SK-N-SH treated with all-trans-retinoic acid at 6 μM for 48 hours (cell line): ENCODE data around the gene NPC1L1.

ENCODE experiments used
- ATAC-seq: fragments of 200-7000 bp; cut with Tn5 transposase; 3 replicates; pipeline ENCODE4 v1.9.1; 2020; ENCODE audit warnings: mild to moderate bottlenecking, moderate library complexity
- ARNTL ChIP-seq: fragments of 450-650 bp; formaldehyde crosslinking; IDR thresholded peaks from 2 replicates; pipeline ENCODE4 v1.5.0; 2020; ENCODE audit warnings: low read depth, mild to moderate bottlenecking, moderate library complexity, borderline replicate concordance
- BACH2 ChIP-seq: fragments of 250-450 bp; sonication (Bioruptor Pico); IDR thresholded peaks from 2 replicates; pipeline ENCODE4 v1.9.0; 2021; ENCODE audit warnings: mild to moderate bottlenecking, borderline replicate concordance
- CREB5 ChIP-seq: fragments of 250-450 bp; sonication (Bioruptor Pico); IDR thresholded peaks from 2 replicates; pipeline ENCODE4 v1.5.1; 2020; ENCODE audit warnings: low read depth, mild to moderate bottlenecking, moderate library complexity
- CSDC2 ChIP-seq: fragments of 250-450 bp; sonication (Bioruptor Pico); IDR thresholded peaks from 2 replicates; pipeline ENCODE4 v1.5.0; 2020; ENCODE audit warnings: mild to moderate bottlenecking, moderate library complexity
- ESRRG ChIP-seq: fragments of 250-450 bp; sonication (Bioruptor Pico); IDR thresholded peaks from 2 replicates; pipeline ENCODE4 v1.6.1; 2021; ENCODE audit warnings: mild to moderate bottlenecking
- GLIS3 ChIP-seq: fragments of 250-450 bp; sonication (Bioruptor Pico); IDR thresholded peaks from 2 replicates; pipeline ENCODE4 v1.5.0; 2020; ENCODE audit warnings: mild to moderate bottlenecking, moderate library complexity
- ISL1 ChIP-seq: fragments of 250-450 bp; sonication (Bioruptor Pico); IDR thresholded peaks from 2 replicates; pipeline ENCODE4 v2.1.2; 2022; ENCODE audit warnings: mild to moderate bottlenecking, moderate library complexity
- PPARA ChIP-seq: fragments of 250-450 bp; sonication (Bioruptor Pico); IDR thresholded peaks from 2 replicates; pipeline ENCODE4 v1.5.0; 2020; ENCODE audit warnings: mild to moderate bottlenecking, borderline replicate concordance
- RARB ChIP-seq: fragments of 250-450 bp; sonication (Bioruptor Pico); IDR thresholded peaks from 2 replicates; pipeline ENCODE4 v1.8.0; 2021; ENCODE audit warnings: mild to moderate bottlenecking, moderate library complexity
- SNAI2 ChIP-seq: fragments of 250-450 bp; sonication (Bioruptor Pico); IDR thresholded peaks from 2 replicates; pipeline ENCODE4 v1.5.0; 2020; ENCODE audit warnings: mild to moderate bottlenecking, moderate library complexity
- TCF4 ChIP-seq: fragments of 250-450 bp; sonication (Bioruptor Pico); IDR thresholded peaks from 2 replicates; pipeline ENCODE4 v1.8.0; 2021; ENCODE audit warnings: mild to moderate bottlenecking, moderate library complexity, borderline replicate concordance
- ZFP3 ChIP-seq: fragments of 250-450 bp; sonication (Bioruptor Pico); IDR thresholded peaks from 2 replicates; pipeline ENCODE4 v1.5.0; 2020; ENCODE audit warnings: mild to moderate bottlenecking, moderate library complexity
- ZFP30 ChIP-seq: fragments of 450-650 bp; formaldehyde crosslinking; IDR thresholded peaks from 2 replicates; pipeline ENCODE4 v1.5.0; 2022; ENCODE audit warnings: mild to moderate bottlenecking, moderate library complexity
- ZNF565 ChIP-seq: fragments of 450-650 bp; formaldehyde crosslinking; conservative IDR thresholded peaks from 2 replicates; pipeline ENCODE4 v1.5.0; 2020; ENCODE audit warnings: low read depth, mild to moderate bottlenecking, moderate library complexity
- ZNF8 ChIP-seq: fragments of 450-650 bp; formaldehyde crosslinking; IDR thresholded peaks from 2 replicates; pipeline ENCODE4 v1.5.0; 2020; ENCODE audit warnings: mild to moderate bottlenecking, moderate library complexity
- TF ChIP-seq, protein P1 (sequence below): fragments of 250-450 bp; sonication (Bioruptor Pico); IDR thresholded peaks from 2 replicates; pipeline ENCODE4 v1.5.1; 2021; ENCODE audit warnings: mild to moderate bottlenecking, moderate library complexity
- TF ChIP-seq, protein P2 (sequence below): fragments of 250-450 bp; sonication (Bioruptor Pico); IDR thresholded peaks from 2 replicates; pipeline ENCODE4 v1.8.0; 2020; ENCODE audit warnings: mild to moderate bottlenecking, moderate library complexity, borderline replicate concordance
- TF ChIP-seq, protein P3 (sequence below): fragments of 250-450 bp; sonication (Bioruptor Pico); IDR thresholded peaks from 2 replicates; pipeline ENCODE4 v1.8.0; 2021; ENCODE audit warnings: low read depth, mild to moderate bottlenecking, moderate library complexity, borderline replicate concordance
- TF ChIP-seq, protein P4 (sequence below): fragments of 250-450 bp; sonication (Bioruptor Pico); IDR thresholded peaks from 2 replicates; pipeline ENCODE4 v1.5.0; 2020; ENCODE audit warnings: mild to moderate bottlenecking, moderate library complexity

NPC1L1 gene

GRCh38 chr7:44519546-44519945 is 21.6 kb downstream of the NPC1L1 start:
- ATAC-seq: no peak
- no peak for TF ChIP-seq CSDC2
- no peak for TF ChIP-seq ARNTL (CRISPR knock-in tag)
- TF ChIP-seq GLIS3 (CRISPR knock-in tag): no peak
- TF ChIP-seq ESRRG: no peak
- TF ChIP-seq ZNF565: no peak
- TF ChIP-seq PPARA (CRISPR knock-in tag): no peak
- no peak for TF ChIP-seq CREB5 (CRISPR knock-in tag)
- TF ChIP-seq, protein P1, sequence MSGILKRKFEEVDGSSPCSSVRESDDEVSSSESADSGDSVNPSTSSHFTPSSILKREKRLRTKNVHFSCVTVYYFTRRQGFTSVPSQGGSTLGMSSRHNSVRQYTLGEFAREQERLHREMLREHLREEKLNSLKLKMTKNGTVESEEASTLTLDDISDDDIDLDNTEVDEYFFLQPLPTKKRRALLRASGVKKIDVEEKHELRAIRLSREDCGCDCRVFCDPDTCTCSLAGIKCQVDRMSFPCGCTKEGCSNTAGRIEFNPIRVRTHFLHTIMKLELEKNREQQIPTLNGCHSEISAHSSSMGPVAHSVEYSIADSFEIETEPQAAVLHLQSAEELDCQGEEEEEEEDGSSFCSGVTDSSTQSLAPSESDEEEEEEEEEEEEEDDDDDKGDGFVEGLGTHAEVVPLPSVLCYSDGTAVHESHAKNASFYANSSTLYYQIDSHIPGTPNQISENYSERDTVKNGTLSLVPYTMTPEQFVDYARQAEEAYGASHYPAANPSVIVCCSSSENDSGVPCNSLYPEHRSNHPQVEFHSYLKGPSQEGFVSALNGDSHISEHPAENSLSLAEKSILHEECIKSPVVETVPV (CRISPR knock-in tag): no peak
- TF ChIP-seq RARB: no peak
- no peak for TF ChIP-seq ZFP3 (CRISPR knock-in tag)
- TF ChIP-seq, protein P2, sequence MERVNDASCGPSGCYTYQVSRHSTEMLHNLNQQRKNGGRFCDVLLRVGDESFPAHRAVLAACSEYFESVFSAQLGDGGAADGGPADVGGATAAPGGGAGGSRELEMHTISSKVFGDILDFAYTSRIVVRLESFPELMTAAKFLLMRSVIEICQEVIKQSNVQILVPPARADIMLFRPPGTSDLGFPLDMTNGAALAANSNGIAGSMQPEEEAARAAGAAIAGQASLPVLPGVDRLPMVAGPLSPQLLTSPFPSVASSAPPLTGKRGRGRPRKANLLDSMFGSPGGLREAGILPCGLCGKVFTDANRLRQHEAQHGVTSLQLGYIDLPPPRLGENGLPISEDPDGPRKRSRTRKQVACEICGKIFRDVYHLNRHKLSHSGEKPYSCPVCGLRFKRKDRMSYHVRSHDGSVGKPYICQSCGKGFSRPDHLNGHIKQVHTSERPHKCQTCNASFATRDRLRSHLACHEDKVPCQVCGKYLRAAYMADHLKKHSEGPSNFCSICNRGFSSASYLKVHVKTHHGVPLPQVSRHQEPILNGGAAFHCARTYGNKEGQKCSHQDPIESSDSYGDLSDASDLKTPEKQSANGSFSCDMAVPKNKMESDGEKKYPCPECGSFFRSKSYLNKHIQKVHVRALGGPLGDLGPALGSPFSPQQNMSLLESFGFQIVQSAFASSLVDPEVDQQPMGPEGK: no peak
- TF ChIP-seq, protein P3, sequence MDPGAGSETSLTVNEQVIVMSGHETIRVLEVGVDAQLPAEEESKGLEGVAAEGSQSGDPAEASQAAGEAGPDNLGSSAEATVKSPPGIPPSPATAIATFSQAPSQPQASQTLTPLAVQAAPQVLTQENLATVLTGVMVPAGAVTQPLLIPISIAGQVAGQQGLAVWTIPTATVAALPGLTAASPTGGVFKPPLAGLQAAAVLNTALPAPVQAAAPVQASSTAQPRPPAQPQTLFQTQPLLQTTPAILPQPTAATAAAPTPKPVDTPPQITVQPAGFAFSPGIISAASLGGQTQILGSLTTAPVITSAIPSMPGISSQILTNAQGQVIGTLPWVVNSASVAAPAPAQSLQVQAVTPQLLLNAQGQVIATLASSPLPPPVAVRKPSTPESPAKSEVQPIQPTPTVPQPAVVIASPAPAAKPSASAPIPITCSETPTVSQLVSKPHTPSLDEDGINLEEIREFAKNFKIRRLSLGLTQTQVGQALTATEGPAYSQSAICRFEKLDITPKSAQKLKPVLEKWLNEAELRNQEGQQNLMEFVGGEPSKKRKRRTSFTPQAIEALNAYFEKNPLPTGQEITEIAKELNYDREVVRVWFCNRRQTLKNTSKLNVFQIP: no peak

GRCh38 chr7:44518761-44519160 is 22.4 kb downstream of the NPC1L1 start:
- no peak for ATAC-seq
- TF ChIP-seq RARB (no peak), ZNF565 (no peak), ISL1 (no peak), GLIS3 (CRISPR knock-in tag) (no peak), CSDC2 (no peak), PPARA (CRISPR knock-in tag) (no peak), TCF4 (CRISPR knock-in tag) (no peak), CREB5 (CRISPR knock-in tag) (no peak), BACH2 (CRISPR knock-in tag) (no peak), ZNF8 (CRISPR knock-in tag) (no peak), SNAI2 (no peak), ZFP3 (CRISPR knock-in tag) (no peak), ZFP30 (CRISPR knock-in tag) (no peak), ARNTL (CRISPR knock-in tag) (no peak)
- TF ChIP-seq, protein P3: no peak
- TF ChIP-seq, protein P1 (CRISPR knock-in tag): no peak
- TF ChIP-seq, protein P4, sequence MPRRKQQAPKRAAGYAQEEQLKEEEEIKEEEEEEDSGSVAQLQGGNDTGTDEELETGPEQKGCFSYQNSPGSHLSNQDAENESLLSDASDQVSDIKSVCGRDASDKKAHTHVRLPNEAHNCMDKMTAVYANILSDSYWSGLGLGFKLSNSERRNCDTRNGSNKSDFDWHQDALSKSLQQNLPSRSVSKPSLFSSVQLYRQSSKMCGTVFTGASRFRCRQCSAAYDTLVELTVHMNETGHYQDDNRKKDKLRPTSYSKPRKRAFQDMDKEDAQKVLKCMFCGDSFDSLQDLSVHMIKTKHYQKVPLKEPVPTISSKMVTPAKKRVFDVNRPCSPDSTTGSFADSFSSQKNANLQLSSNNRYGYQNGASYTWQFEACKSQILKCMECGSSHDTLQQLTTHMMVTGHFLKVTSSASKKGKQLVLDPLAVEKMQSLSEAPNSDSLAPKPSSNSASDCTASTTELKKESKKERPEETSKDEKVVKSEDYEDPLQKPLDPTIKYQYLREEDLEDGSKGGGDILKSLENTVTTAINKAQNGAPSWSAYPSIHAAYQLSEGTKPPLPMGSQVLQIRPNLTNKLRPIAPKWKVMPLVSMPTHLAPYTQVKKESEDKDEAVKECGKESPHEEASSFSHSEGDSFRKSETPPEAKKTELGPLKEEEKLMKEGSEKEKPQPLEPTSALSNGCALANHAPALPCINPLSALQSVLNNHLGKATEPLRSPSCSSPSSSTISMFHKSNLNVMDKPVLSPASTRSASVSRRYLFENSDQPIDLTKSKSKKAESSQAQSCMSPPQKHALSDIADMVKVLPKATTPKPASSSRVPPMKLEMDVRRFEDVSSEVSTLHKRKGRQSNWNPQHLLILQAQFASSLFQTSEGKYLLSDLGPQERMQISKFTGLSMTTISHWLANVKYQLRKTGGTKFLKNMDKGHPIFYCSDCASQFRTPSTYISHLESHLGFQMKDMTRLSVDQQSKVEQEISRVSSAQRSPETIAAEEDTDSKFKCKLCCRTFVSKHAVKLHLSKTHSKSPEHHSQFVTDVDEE: no peak
